CD4-positive, CD25-positive, alpha-beta regulatory T cell (primary cell): ENCODE results near the gene ZNF805. TPM values are rescaled to one million over a fixed set of nuclear protein-coding genes. Genes with fewer than 3 reads are reported as not detected.
"Not testable (repeated sequence)": the region's sequence is repeated elsewhere in the genome, so short reads cannot be mapped to it uniquely, and the experiment has no call there.

Experiments
- ATAC-seq, 2 donors: fragments of 150-1000 bp; cut with Tn5 transposase; one replicate each; pipeline ENCODE4 v1.10.0; 2021; ENCODE audit warnings: low read depth in 2 of 2, moderate number of reproducible peaks in 2 of 2, moderate library complexity in 1 of 2
- DNase-seq, 3 donors: peaks; one replicate each; pipeline versions ENCODE4 v3.0.0 to v3.0.0-alpha.2; 2012 to 2022; ENCODE audit warnings: mixed read lengths in 1 of 3
- H3K27ac ChIP-seq: one replicate; pipeline ENCODE4 v1.7.0; 2013; ENCODE audit warnings: mild to moderate bottlenecking, low read length; ENCODE audit not compliant: insufficient read depth, poor library complexity, severe bottlenecking
- H3K27me3 ChIP-seq: one replicate; pipeline ENCODE4 v1.7.0; 2013; ENCODE audit warnings: low read length; ENCODE audit not compliant: control insufficient read depth, insufficient read depth
- H3K36me3 ChIP-seq: one replicate; pipeline ENCODE4 v1.7.0; 2013; ENCODE audit warnings: mild to moderate bottlenecking, low read length, moderate library complexity; ENCODE audit not compliant: control insufficient read depth, insufficient read depth
- H3K4me1 ChIP-seq: 2 replicates; pipeline ENCODE4 v1.7.0; 2013; ENCODE audit warnings: mild to moderate bottlenecking, low read length; ENCODE audit not compliant: insufficient read depth, control insufficient read depth, poor library complexity, severe bottlenecking
- H3K4me3 ChIP-seq: one replicate; pipeline ENCODE4 v1.7.0; 2013; ENCODE audit warnings: low read depth, mild to moderate bottlenecking, low read length, moderate library complexity
- H3K9me3 ChIP-seq, 2 experiments: 1 replicate in 1 of 2; 2 replicates in 1 of 2; pipeline ENCODE4 v1.7.0; 2013; ENCODE audit warnings: low read length in 2 of 2, mild to moderate bottlenecking in 1 of 2, moderate library complexity in 1 of 2; ENCODE audit not compliant: control insufficient read depth in 2 of 2
- H3K27ac Mint-ChIP-seq, 3 donors: one replicate each; pipeline ENCODE4 v1.8.0; 2020 to 2022; ENCODE audit warnings: mild to moderate bottlenecking in 3 of 3, mixed read lengths in 3 of 3, moderate library complexity in 2 of 3
- H3K27me3 Mint-ChIP-seq: one replicate; pipeline ENCODE4 v1.8.0; 2022; ENCODE audit warnings: mild to moderate bottlenecking, mixed read lengths
- H3K36me3 Mint-ChIP-seq: one replicate; pipeline ENCODE4 v1.8.0; 2020; ENCODE audit warnings: mixed read lengths
- H3K4me1 Mint-ChIP-seq, 4 donors: one replicate each; pipeline ENCODE4 v1.8.0; 2020 to 2022; ENCODE audit warnings: mixed read lengths in 4 of 4, mild to moderate bottlenecking in 1 of 4
- H3K4me3 Mint-ChIP-seq, 4 donors: one replicate each; pipeline ENCODE4 v1.8.0; 2020 to 2022; ENCODE audit warnings: mild to moderate bottlenecking in 4 of 4, mixed read lengths in 4 of 4, moderate library complexity in 3 of 4
- H3K9me3 Mint-ChIP-seq, 7 donors: one replicate each; pipeline ENCODE4 v1.8.0; 2020 to 2022; ENCODE audit warnings: mixed read lengths in 7 of 7, mild to moderate bottlenecking in 3 of 7, moderate library complexity in 2 of 7
- polyA plus RNA-seq, 4 donors: library from polyadenylated mRNA; unstranded; fragments of 300-500 nt; fragmentation: Illumina TruSeq; gene quantifications; one replicate each; pipeline ENCODE4 v1.2.3, GENCODE V29; 2021
- total RNA-seq: library from RNA; stranded (reverse); gene quantifications from one replicate; pipeline ENCODE4 v1.2.3, GENCODE V29; 2022

ZNF805 gene
- total and polyA plus RNA-seq, 5 donors from 2014 or later, result 1.9 to 30.7 (median 4.5) TPM

- H3K27ac Mint-ChIP-seq, result no peak overlapping the region
- H3K4me1 Mint-ChIP-seq, result peaks cover 10 to 48% (median 26%) of the 10 kb centered on the region in 4 donors
- H3K27me3 Mint-ChIP-seq, result peaks cover 4% of the 10 kb centered on the region
- H3K27ac ChIP-seq, result no peak overlapping the region
- peaks cover 0 to 7% (median 5%) of the 10 kb centered on the region in 7 donors for H3K9me3 Mint-ChIP-seq
- H3K36me3 Mint-ChIP-seq, result peaks cover 60% of the 10 kb centered on the region
- peaks cover 18% of the 10 kb centered on the region for H3K4me1 ChIP-seq
- ATAC-seq (no peak), DNase-seq (no peak)
- H3K4me3 ChIP-seq, result no peak overlapping the region
- H3K27me3 ChIP-seq, result no peaks in the 10 kb centered on the region
- H3K9me3 ChIP-seq, result peaks cover 6 to 7% of the 10 kb centered on the region in 2 experiments
- peaks cover 49% of the 10 kb centered on the region for H3K36me3 ChIP-seq
- no peak overlapping the region for H3K4me3 Mint-ChIP-seq
Measured at GRCh38 chr19:57245066-57245465, 4.6 kb downstream of the ZNF805 start.

- peaks cover 56% of the 10 kb centered on the region for H3K36me3 ChIP-seq
- DNase-seq, result no peak
- H3K9me3 ChIP-seq, result peaks cover 9 to 11% of the 10 kb centered on the region in 2 experiments
- H3K4me3 Mint-ChIP-seq, result no peak overlapping the region
- peaks cover 0 to 13% (median 10%) of the 10 kb centered on the region in 7 donors for H3K9me3 Mint-ChIP-seq
- no peak for ATAC-seq
- H3K27ac ChIP-seq, result no peak overlapping the region
- H3K4me1 Mint-ChIP-seq, result peaks cover 5 to 41% (median 26%) of the 10 kb centered on the region in 4 donors
- H3K27me3 ChIP-seq, result no peaks in the 10 kb centered on the region
- no peak overlapping the region for H3K27ac Mint-ChIP-seq
- peaks cover 14% of the 10 kb centered on the region for H3K4me1 ChIP-seq
- H3K4me3 ChIP-seq, result no peak overlapping the region
- H3K27me3 Mint-ChIP-seq, result no peaks in the 10 kb centered on the region
- peaks cover 67% of the 10 kb centered on the region for H3K36me3 Mint-ChIP-seq
Measured at GRCh38 chr19:57245959-57246358, 5.5 kb downstream of the ZNF805 start.

DNA sequence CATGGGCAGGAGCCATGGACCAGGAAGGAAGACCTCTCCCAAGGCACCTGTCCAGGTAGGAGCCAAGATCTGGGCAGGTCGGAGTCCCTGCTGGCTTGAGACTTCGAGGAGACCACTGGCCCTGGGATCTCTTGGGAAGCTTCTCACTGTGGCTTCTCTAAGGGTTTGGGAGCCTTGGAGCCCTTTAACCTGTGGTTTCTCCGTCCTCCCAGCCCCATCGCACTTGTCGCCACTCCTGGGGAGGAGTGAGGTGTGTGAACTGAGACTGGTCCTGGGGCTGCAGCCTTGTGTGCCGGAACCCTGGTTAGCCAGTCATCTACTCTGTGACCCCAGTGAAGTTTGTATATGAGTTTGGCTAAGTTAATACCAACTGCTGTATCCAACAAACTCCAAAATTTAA, 8.2 kb downstream of the ZNF805 start:
- H3K27me3 ChIP-seq, result no peaks in the 10 kb centered on the region
- peak overlapping the region in 1 of 3 donors; percentile 56 for H3K27ac Mint-ChIP-seq
- H3K4me3 Mint-ChIP-seq, result no peak overlapping the region
- ATAC-seq (no peak), DNase-seq (no peak)
- H3K36me3 ChIP-seq, result peaks cover 81% of the 10 kb centered on the region
- peaks cover 85% of the 10 kb centered on the region for H3K36me3 Mint-ChIP-seq
- peaks cover 0 to 17% (median 8%) of the 10 kb centered on the region in 4 donors for H3K4me1 Mint-ChIP-seq
- H3K9me3 Mint-ChIP-seq, result peaks cover 4 to 33% (median 20%) of the 10 kb centered on the region in 7 donors
- peaks cover 35 to 36% of the 10 kb centered on the region in 2 experiments for H3K9me3 ChIP-seq
- no peak overlapping the region for H3K4me3 ChIP-seq
- no peaks in the 10 kb centered on the region for H3K27me3 Mint-ChIP-seq
- H3K4me1 ChIP-seq, result no peaks in the 10 kb centered on the region
- no peak overlapping the region for H3K27ac ChIP-seq

DNA sequence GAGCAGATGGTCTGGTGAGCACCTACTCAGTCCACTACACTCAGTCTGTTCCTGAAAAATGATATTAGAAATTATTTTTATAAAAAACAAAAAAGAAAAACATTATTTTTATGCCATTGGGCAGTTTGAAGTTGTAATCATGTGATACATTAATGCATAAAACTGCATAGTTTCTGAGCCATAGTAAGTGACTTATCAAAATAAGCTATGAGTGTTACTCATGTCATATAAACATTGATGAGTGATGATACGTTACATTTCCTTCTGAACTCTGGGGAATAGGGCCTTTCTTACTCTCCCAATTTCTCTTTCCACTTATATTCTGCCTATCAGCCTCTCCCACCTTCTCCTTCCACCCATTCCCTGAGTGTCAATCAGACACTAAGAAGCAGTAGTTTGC, 8.9 kb downstream of the ZNF805 start:
- DNase-seq (no peak), ATAC-seq (no peak)
- Mint-ChIP-seq H3K4me1 (peaks cover 0 to 12% (median 8%) of the 10 kb centered on the region in 4 donors), H3K27ac (no peak overlapping the region), H3K27me3 (no peaks in the 10 kb centered on the region), H3K9me3 (peaks cover 4 to 40% (median 21%) of the 10 kb centered on the region in 7 donors), H3K4me3 (no peak overlapping the region), H3K36me3 (peaks cover 86% of the 10 kb centered on the region)
- Histone ChIP-seq H3K4me3 (no peak overlapping the region), H3K36me3 (peaks cover 84% of the 10 kb centered on the region), H3K27me3 (no peaks in the 10 kb centered on the region), H3K4me1 (no peaks in the 10 kb centered on the region), H3K9me3 (peaks cover 41 to 43% of the 10 kb centered on the region in 2 experiments), H3K27ac (no peak overlapping the region)

DNA sequence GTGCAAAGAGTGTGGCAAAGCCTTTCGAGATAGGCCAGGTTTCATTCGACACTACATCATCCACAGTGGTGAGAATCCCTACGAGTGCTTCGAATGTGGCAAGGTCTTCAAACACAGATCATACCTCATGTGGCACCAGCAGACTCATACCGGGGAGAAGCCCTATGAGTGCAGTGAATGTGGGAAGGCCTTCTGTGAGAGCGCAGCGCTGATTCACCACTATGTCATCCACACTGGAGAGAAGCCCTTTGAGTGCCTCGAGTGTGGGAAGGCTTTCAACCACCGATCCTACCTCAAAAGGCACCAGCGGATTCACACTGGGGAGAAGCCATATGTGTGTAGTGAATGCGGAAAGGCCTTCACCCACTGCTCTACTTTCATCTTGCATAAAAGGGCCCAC, 13.3 kb downstream of the ZNF805 start:
- H3K27ac ChIP-seq, DNase-seq, H3K27ac Mint-ChIP-seq, H3K27me3 ChIP-seq, H3K27me3 Mint-ChIP-seq, H3K4me3 ChIP-seq, H3K4me1 ChIP-seq, H3K4me3 Mint-ChIP-seq, ATAC-seq: not testable (repeated sequence)
- peaks cover 59% of the 10 kb centered on the region for H3K36me3 ChIP-seq
- H3K9me3 ChIP-seq, result peaks cover 48 to 72% of the 10 kb centered on the region in 2 experiments
- H3K9me3 Mint-ChIP-seq, result peaks cover 6 to 66% (median 31%) of the 10 kb centered on the region in 7 donors
- peaks cover 74% of the 10 kb centered on the region for H3K36me3 Mint-ChIP-seq
- peaks cover 0 to 10% (median 9%) of the 10 kb centered on the region in 4 donors for H3K4me1 Mint-ChIP-seq

DNA sequence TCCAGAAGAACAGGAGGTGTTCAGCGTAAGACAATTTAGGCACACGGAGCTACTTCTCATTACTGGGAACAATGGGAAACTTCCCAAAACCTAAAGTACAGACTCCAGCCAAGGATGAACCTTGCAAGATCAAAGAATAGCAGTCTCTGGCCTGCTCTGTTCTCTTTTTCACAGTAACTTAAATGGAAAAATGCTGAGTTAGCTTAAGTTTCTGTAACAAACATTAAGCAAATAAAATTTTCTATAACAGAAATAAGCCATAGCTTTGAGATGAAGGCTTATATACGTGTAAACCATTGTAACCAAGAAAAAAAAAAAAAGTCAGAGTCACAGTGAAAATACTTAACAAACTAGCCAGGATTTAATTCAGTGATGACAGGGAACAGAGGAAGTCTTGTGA, 21.6 kb downstream of the ZNF805 start:
- H3K27ac ChIP-seq, result no peak overlapping the region
- Mint-ChIP-seq H3K4me3 (no peak overlapping the region), H3K36me3 (peaks cover 47% of the 10 kb centered on the region), H3K4me1 (peaks cover 0 to 8% (median 6%) of the 10 kb centered on the region in 4 donors), H3K27me3 (peaks cover 5% of the 10 kb centered on the region), H3K27ac (no peak overlapping the region), H3K9me3 (peaks cover 2 to 64% (median 27%) of the 10 kb centered on the region in 7 donors)
- ATAC-seq, result no peak
- H3K4me1 ChIP-seq, result no peaks in the 10 kb centered on the region
- peaks cover 38 to 51% of the 10 kb centered on the region in 2 experiments for H3K9me3 ChIP-seq
- H3K4me3 ChIP-seq, result no peak overlapping the region
- DNase-seq, result no peak
- H3K27me3 ChIP-seq, result no peaks in the 10 kb centered on the region
- peaks cover 7% of the 10 kb centered on the region for H3K36me3 ChIP-seq

DNA sequence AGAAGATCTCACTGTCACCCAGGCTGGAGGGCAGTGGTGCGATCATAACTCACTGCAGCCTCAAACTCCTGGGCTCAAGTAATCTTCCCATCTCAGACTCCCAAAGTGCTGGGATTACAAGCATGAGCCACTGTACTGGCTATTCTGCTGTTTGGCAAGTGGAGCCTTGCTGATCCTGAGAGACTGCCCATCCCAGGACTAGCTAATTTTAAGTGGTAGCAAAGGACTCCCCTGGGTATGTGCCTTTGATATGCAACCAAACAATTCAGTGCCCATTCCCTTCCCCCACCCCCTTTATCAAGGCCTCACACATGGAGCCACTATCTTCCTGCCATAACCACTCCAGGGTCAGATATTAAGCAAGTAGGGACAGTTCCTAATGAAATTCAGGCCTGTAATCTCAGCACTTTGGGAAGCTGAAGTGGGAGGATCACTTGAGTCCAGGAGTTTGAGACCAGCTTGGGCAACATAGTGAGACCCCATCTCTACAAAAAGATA, 22.9 kb downstream of the ZNF805 start:
- H3K9me3 Mint-ChIP-seq, result peaks cover 0 to 61% (median 23%) of the 10 kb centered on the region in 7 donors
- no peak overlapping the region for H3K4me3 Mint-ChIP-seq
- no peak for DNase-seq
- ATAC-seq, result no peak
- no peak overlapping the region for H3K27ac Mint-ChIP-seq
- Histone ChIP-seq H3K27me3 (no peaks in the 10 kb centered on the region), H3K27ac (no peak overlapping the region), H3K4me1 (no peaks in the 10 kb centered on the region), H3K9me3 (peaks cover 37 to 51% of the 10 kb centered on the region in 2 experiments), H3K4me3 (no peak overlapping the region), H3K36me3 (peaks cover 7% of the 10 kb centered on the region)
- peaks cover 46% of the 10 kb centered on the region for H3K36me3 Mint-ChIP-seq
- H3K4me1 Mint-ChIP-seq, result peaks cover 0 to 6% (median 3%) of the 10 kb centered on the region in 4 donors
- H3K27me3 Mint-ChIP-seq, result peaks cover 5% of the 10 kb centered on the region

DNA sequence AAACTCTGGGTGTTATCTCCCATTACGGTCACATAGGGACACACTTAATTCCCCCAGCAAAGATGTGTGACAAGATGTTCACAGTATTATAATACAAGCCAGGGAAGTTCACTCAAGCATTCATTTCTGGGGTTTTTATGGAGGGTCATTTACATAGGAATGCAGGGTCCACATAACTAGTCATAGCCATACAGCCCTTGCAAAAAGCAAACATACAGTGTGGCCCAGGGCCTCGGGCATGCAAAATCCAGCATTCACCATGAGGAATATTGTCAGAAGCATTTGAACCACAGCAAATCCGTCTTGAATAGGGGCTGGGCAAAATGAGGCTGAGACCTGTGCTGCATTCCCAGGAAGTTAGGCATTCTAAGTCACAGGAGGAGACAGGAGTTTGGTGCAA, 26.9 kb downstream of the ZNF805 start:
- no peak overlapping the region for H3K27ac Mint-ChIP-seq
- no peaks in the 10 kb centered on the region for H3K27me3 Mint-ChIP-seq
- Histone ChIP-seq H3K4me1 (no peaks in the 10 kb centered on the region), H3K27me3 (no peaks in the 10 kb centered on the region), H3K36me3 (no peaks in the 10 kb centered on the region), H3K27ac (no peak overlapping the region), H3K4me3 (no peak overlapping the region), H3K9me3 (peaks cover 9 to 14% of the 10 kb centered on the region in 2 experiments)
- DNase-seq, result no peak
- peaks cover 0 to 4% (median 0%) of the 10 kb centered on the region in 4 donors for H3K4me1 Mint-ChIP-seq
- no peak for ATAC-seq
- H3K4me3 Mint-ChIP-seq, result no peak overlapping the region
- H3K9me3 Mint-ChIP-seq, result peaks cover 0 to 33% (median 15%) of the 10 kb centered on the region in 7 donors
- peaks cover 36% of the 10 kb centered on the region for H3K36me3 Mint-ChIP-seq
